SK-N-SH (cell line): ENCODE measurements around the gene CFAP100. TPM values are rescaled to one million over a fixed set of nuclear protein-coding genes. Genes with fewer than 3 reads are reported as not detected.

Experiments
- CTCF ChIA-PET: fragments of 300-600, 350-600 bp; formaldehyde crosslinking; extraction: SDS; loops from one replicate; lab custom pipeline; 2021; lab: Yijun Ruan, JAX
- POLR2A ChIA-PET: fragments of 350-600 bp; sonication (Branson Sonifier 250); formaldehyde crosslinking; extraction: SDS; loops from one replicate; lab custom pipeline; 2020; ENCODE audit warnings: antibody characterized with exemption, inconsistent platforms; lab: Yijun Ruan, JAX
- DNase-seq: peaks from one replicate; pipeline ENCODE4 v3.0.0; 2012
- H2AFZ ChIP-seq: fragments of 200-600 bp; sonication (generic); 2 replicates; pipeline ENCODE4 v1.8.1; 2016; ENCODE audit warnings: antibody characterized with exemption, mild to moderate bottlenecking, low read depth
- H3F3A ChIP-seq: fragments of 200-600 bp; sonication (generic); replicated peaks from 2 replicates; pipeline ENCODE3; 2016; ENCODE audit warnings: antibody characterized with exemption, mild to moderate bottlenecking; ENCODE audit not compliant: insufficient read depth
- H3K27ac ChIP-seq, 2 experiments: fragments of 200-500 bp in 1 of 2; fragments of 200-600 bp in 1 of 2; sonication (Bioruptor generic) in 1 of 2; sonication (generic), shearing (Covaris generic) in 1 of 2; 2 replicates each; pipeline versions ENCODE4 v1.5.1 to v1.6.1; 2014 to 2016; ENCODE audit warnings: low read depth in 2 of 2, inconsistent platforms in 1 of 2, low read length in 1 of 2, mild to moderate bottlenecking in 1 of 2, mixed read lengths in 1 of 2
- H3K27me3 ChIP-seq: fragments of 200-600 bp; sonication (generic), shearing (Covaris generic); 2 replicates; pipeline ENCODE4 v1.6.1; 2016; ENCODE audit warnings: mixed run types; ENCODE audit not compliant: insufficient read depth
- H3K36me3 ChIP-seq, 2 experiments: fragments of 200-500 bp in 1 of 2; fragments of 200-600 bp in 1 of 2; sonication (Bioruptor generic) in 1 of 2; sonication (generic) in 1 of 2; replicated peaks in 1 of 2; 2 replicates each; pipeline versions ENCODE3 to v1.5.1; 2014 to 2016; ENCODE audit warnings: low read length in 1 of 2, mild to moderate bottlenecking in 1 of 2; ENCODE audit not compliant: insufficient read depth in 2 of 2, control insufficient read depth in 1 of 2
- H3K4me1 ChIP-seq, 2 experiments: fragments of 200-500 bp in 1 of 2; fragments of 200-600 bp in 1 of 2; sonication (Bioruptor generic) in 1 of 2; sonication (generic), shearing (Covaris generic) in 1 of 2; 2 replicates each; pipeline versions ENCODE4 v1.5.1 to v1.6.1; 2014 to 2016; ENCODE audit warnings: low read depth in 1 of 2, low read length in 1 of 2, mixed run types in 1 of 2; ENCODE audit not compliant: insufficient read depth in 2 of 2, control insufficient read depth in 1 of 2
- H3K4me2 ChIP-seq: fragments of 200-600 bp; sonication (generic), shearing (Covaris generic); 2 replicates; pipeline ENCODE4 v1.6.1; 2017; ENCODE audit warnings: mixed run types
- H3K4me3 ChIP-seq, 2 experiments: fragments of 200-500 bp in 1 of 2; fragments of 200-600 bp in 1 of 2; sonication (Bioruptor generic) in 1 of 2; sonication (generic), shearing (Covaris generic) in 1 of 2; 2 replicates each; pipeline versions ENCODE4 v1.5.1 to v1.8.1; 2014 to 2016; ENCODE audit warnings: low read depth in 2 of 2, inconsistent platforms in 1 of 2, low read length in 1 of 2, mild to moderate bottlenecking in 1 of 2, mixed read lengths in 1 of 2, moderate library complexity in 1 of 2
- H3K79me2 ChIP-seq: fragments of 200-600 bp; sonication (generic); 2 replicates; pipeline ENCODE4 v1.8.1; 2017; ENCODE audit warnings: mild to moderate bottlenecking; ENCODE audit not compliant: insufficient read depth
- H3K9ac ChIP-seq: fragments of 200-600 bp; sonication (generic); 2 replicates; pipeline ENCODE4 v1.6.1; 2017; ENCODE audit warnings: mixed run types
- H3K9me2 ChIP-seq: fragments of 200-600 bp; sonication (generic); 2 replicates; pipeline ENCODE4 v1.6.1; 2017; ENCODE audit warnings: mixed run types
- H3K9me3 ChIP-seq: fragments of 200-600 bp; sonication (generic); 2 replicates; pipeline ENCODE4 v1.6.1; 2017; ENCODE audit warnings: mixed run types, mild to moderate bottlenecking, moderate library complexity
- H4K20me1 ChIP-seq: fragments of 200-600 bp; sonication (generic); 2 replicates; pipeline ENCODE4 v1.6.1; 2017; ENCODE audit warnings: mild to moderate bottlenecking, mixed run types; ENCODE audit not compliant: insufficient read depth
- CHD2 ChIP-seq: fragments of 150-350 bp; IDR thresholded peaks from 2 replicates; pipeline ENCODE4 v1.6.1; 2018; ENCODE audit warnings: low read length; ENCODE audit not compliant: partially characterized antibody
- EP300 ChIP-seq, 2 experiments: IDR thresholded peaks; 2 replicates each; pipeline versions ENCODE4 v1.4.0 to v1.6.1; 2012; ENCODE audit warnings: borderline replicate concordance in 1 of 2, low read depth in 1 of 2, low read length in 1 of 2
- GATA2 ChIP-seq: sonication (generic); formaldehyde crosslinking; IDR thresholded peaks from 2 replicates; pipeline ENCODE4 v1.5.0; 2020; ENCODE audit warnings: mild to moderate bottlenecking, missing genetic modification reagents
- JUND ChIP-seq: IDR thresholded peaks from 2 replicates; pipeline ENCODE4 v1.4.0; 2012
- MEF2A ChIP-seq: IDR thresholded peaks from 2 replicates; pipeline ENCODE4 v1.4.0; 2012; ENCODE audit warnings: low read depth, borderline replicate concordance
- NFIC ChIP-seq: IDR thresholded peaks from 2 replicates; pipeline ENCODE4 v1.4.0; 2012; ENCODE audit warnings: borderline replicate concordance
- NRF1 ChIP-seq: IDR thresholded peaks from 2 replicates; pipeline ENCODE4 v1.6.1; 2012; ENCODE audit warnings: low read depth, mild to moderate bottlenecking, low read length
- POLR2AphosphoS5 ChIP-seq: IDR thresholded peaks from 2 replicates; pipeline ENCODE4 v1.6.1; 2012; ENCODE audit warnings: low read depth, low read length
- RCOR1 ChIP-seq: fragments of 150-350 bp; IDR thresholded peaks from 2 replicates; pipeline ENCODE4 v1.6.1; 2017; ENCODE audit warnings: antibody characterized with exemption, low read length
- RXRA ChIP-seq: IDR thresholded peaks from 2 replicates; pipeline ENCODE4 v1.4.0; 2012; ENCODE audit warnings: low read depth, mild to moderate bottlenecking, borderline replicate concordance
- SIN3A ChIP-seq: IDR thresholded peaks from 2 replicates; pipeline ENCODE4 v1.6.1; 2012; ENCODE audit warnings: low read depth, mild to moderate bottlenecking, low read length, moderate library complexity, borderline replicate concordance
- TCF12 ChIP-seq: IDR thresholded peaks from 2 replicates; pipeline ENCODE4 v1.4.0; 2012
- YY1 ChIP-seq: IDR thresholded peaks from 2 replicates; pipeline ENCODE4 v1.4.0; 2012; ENCODE audit warnings: low read depth, mild to moderate bottlenecking
- WGBS: methylation state at CpG from one replicate; pipeline ENCODE4 v1.1.6; 2017; ENCODE audit warnings: low lambda C conversion rate; 5-methylcytosine and 5-hydroxymethylcytosine counted together
- polyA plus RNA-seq, 3 experiments: library from polyadenylated mRNA; depleted of rRNA; stranded (reverse); fragments of >200 nt; gene quantifications; 2 replicates each; pipeline ENCODE4 v1.2.3, GENCODE V29; 2012
- TF ChIP-seq, protein P1 (sequence below): IDR thresholded peaks from 2 replicates; pipeline ENCODE4 v1.4.0; 2012; ENCODE audit warnings: low read depth, borderline replicate concordance
- TF ChIP-seq, protein P2 (sequence below): IDR thresholded peaks from 2 replicates; pipeline ENCODE4; 2012
- TF ChIP-seq, protein P3 (sequence below): fragments of 200-600 bp; sonication (generic); IDR thresholded peaks from 2 replicates; pipeline ENCODE4 v1.6.1; 2017; ENCODE audit warnings: antibody characterized with exemption, mild to moderate bottlenecking, moderate library complexity
- TF ChIP-seq, protein P4 (sequence below): IDR thresholded peaks from 2 replicates; pipeline ENCODE4 v1.4.0; 2012; ENCODE audit warnings: low read depth, borderline replicate concordance
- TF ChIP-seq, protein P5 (sequence below): fragments of 150-350 bp; IDR thresholded peaks from 2 replicates; pipeline ENCODE4 v1.6.1; 2017; ENCODE audit warnings: antibody characterized with exemption, low read length, low read depth, borderline replicate concordance
- TF ChIP-seq, protein P6 (sequence below): IDR thresholded peaks from 2 replicates; pipeline ENCODE4 v1.6.1; 2012; ENCODE audit warnings: mild to moderate bottlenecking, low read depth, low read length, moderate library complexity
- TF ChIP-seq, protein P7 (sequence below): fragments of 150-350 bp; IDR thresholded peaks from 2 replicates; pipeline ENCODE4 v1.6.1; 2016; ENCODE audit warnings: mild to moderate bottlenecking, low read depth, low read length

Gene CFAP100
- polyA plus RNA-seq, 1 of the 3 experiments (the other 2 are of a cell fraction), result not detected

DNA sequence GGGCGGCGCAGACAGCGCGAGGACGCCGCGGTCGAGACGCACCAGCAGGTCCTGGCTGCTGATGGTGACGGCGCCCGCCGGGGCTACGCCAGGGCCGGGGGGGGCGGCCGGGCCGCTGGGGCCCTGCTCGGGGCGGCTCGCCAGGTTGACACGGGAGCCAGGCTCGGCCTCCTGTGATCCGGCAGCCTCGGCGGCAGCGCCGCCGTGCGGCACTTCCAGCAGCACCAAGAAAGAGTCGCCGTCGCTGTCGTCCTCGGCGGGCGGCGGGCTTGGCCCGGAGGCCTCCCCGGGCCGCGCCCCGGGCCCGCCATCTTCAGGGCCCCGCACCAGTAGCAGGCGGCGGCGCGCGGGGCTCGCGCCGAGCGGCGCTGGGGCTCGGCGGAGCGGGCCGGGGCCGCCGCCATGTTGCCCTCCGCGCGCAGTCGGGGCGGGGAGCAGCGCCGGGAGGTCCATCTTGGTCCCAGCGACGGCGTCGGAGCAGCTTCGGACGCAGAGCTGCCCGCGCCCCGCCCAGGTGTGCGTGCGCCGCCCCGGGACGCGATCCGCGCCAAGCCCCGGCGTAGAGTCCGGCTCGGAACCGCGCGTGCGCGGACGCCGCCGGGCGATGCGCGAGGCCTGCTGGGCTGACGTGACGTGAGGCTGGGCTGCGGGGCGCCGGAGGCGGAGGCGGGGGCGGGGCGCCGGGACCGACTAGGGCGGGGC, 80.9 kb downstream of the CFAP100 start, which contains the start of gene ZXDC:
Gene ZXDC, minus strand, starts transcription at position 479 of the 702 bp plus-strand sequence. Its CDS starts 26 bp downstream, at position 453.
- Histone ChIP-seq H3K9ac (peak within 1 kb of the TSS; percentile 64), H3K4me2 (peak within 1 kb of the TSS; percentile 92), H3F3A (peaks cover 6% of the 10 kb centered on the region), H3K9me3 (no peaks in the 10 kb centered on the region), H3K27ac (peak within 1 kb of the TSS; percentile 38 to 91; a peak in 3 of 4 replicates), H3K36me3 (peaks cover 17% of the 10 kb centered on the region in 2 experiments), H3K79me2 (peaks cover 44% of the 10 kb centered on the region), H3K4me1 (peaks cover 20 to 41% of the 10 kb centered on the region in 2 experiments), H2AFZ (peak within 1 kb of the TSS; percentile 99; the same call in 1 of the 2 replicates), H4K20me1 (peaks cover 43% of the 10 kb centered on the region), H3K27me3 (no peaks in the 10 kb centered on the region), H3K9me2 (no peaks in the 10 kb centered on the region), H3K4me3 (peak within 1 kb of the TSS; percentile 84 to 88)
- DNase-seq, result peak; percentile 100
- 3% methylated on average over 41 of the region's 112 CpGs for WGBS
- CTCF ChIA-PET, result interaction anchor here (0.7 to 2.6 kb wide), 21 partner anchors 10 to 1836 kb away, joined by 3 to 20 read pairs (median 3); no protein-coding TSS in a partner anchor
- POLR2A ChIA-PET, result interaction anchor here (0.6 kb wide), 1 partner anchor 30 kb away, joined by 3 read pairs; no protein-coding TSS in a partner anchor
- TF ChIP-seq SIN3A, result no peak
- 0 out of 2 replicates have a peak, but pooled peaks have one; percentile 25 for TF ChIP-seq POLR2AphosphoS5
- TF ChIP-seq, protein P1, sequence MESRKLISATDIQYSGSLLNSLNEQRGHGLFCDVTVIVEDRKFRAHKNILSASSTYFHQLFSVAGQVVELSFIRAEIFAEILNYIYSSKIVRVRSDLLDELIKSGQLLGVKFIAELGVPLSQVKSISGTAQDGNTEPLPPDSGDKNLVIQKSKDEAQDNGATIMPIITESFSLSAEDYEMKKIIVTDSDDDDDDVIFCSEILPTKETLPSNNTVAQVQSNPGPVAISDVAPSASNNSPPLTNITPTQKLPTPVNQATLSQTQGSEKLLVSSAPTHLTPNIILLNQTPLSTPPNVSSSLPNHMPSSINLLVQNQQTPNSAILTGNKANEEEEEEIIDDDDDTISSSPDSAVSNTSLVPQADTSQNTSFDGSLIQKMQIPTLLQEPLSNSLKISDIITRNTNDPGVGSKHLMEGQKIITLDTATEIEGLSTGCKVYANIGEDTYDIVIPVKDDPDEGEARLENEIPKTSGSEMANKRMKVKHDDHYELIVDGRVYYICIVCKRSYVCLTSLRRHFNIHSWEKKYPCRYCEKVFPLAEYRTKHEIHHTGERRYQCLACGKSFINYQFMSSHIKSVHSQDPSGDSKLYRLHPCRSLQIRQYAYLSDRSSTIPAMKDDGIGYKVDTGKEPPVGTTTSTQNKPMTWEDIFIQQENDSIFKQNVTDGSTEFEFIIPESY, result no peak
- TF ChIP-seq, protein P2, sequence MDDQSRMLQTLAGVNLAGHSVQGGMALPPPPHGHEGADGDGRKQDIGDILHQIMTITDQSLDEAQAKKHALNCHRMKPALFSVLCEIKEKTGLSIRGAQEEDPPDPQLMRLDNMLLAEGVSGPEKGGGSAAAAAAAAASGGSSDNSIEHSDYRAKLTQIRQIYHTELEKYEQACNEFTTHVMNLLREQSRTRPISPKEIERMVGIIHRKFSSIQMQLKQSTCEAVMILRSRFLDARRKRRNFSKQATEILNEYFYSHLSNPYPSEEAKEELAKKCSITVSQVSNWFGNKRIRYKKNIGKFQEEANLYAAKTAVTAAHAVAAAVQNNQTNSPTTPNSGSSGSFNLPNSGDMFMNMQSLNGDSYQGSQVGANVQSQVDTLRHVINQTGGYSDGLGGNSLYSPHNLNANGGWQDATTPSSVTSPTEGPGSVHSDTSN, result no peak
- TF ChIP-seq NFIC, result no peak
- peak; percentile 6 for TF ChIP-seq CHD2
- TF ChIP-seq RCOR1, result no peak
- TF ChIP-seq, protein P3, sequence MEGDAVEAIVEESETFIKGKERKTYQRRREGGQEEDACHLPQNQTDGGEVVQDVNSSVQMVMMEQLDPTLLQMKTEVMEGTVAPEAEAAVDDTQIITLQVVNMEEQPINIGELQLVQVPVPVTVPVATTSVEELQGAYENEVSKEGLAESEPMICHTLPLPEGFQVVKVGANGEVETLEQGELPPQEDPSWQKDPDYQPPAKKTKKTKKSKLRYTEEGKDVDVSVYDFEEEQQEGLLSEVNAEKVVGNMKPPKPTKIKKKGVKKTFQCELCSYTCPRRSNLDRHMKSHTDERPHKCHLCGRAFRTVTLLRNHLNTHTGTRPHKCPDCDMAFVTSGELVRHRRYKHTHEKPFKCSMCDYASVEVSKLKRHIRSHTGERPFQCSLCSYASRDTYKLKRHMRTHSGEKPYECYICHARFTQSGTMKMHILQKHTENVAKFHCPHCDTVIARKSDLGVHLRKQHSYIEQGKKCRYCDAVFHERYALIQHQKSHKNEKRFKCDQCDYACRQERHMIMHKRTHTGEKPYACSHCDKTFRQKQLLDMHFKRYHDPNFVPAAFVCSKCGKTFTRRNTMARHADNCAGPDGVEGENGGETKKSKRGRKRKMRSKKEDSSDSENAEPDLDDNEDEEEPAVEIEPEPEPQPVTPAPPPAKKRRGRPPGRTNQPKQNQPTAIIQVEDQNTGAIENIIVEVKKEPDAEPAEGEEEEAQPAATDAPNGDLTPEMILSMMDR, result peak; percentile 21; the same call in 1 of the 2 replicates
- TF ChIP-seq, protein P4, sequence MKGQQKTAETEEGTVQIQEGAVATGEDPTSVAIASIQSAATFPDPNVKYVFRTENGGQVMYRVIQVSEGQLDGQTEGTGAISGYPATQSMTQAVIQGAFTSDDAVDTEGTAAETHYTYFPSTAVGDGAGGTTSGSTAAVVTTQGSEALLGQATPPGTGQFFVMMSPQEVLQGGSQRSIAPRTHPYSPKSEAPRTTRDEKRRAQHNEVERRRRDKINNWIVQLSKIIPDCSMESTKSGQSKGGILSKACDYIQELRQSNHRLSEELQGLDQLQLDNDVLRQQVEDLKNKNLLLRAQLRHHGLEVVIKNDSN, result no peak
- TF ChIP-seq RXRA, result no peak
- TF ChIP-seq EP300 (IDR thresholded peaks at IDR 0.05; ENCODE audit: borderline replicate concordance in 1 of 2, low read depth in 1 of 2, low read length in 1 of 2), result no peak
- TF ChIP-seq JUND, result no peak
- no peak for TF ChIP-seq MEF2A
- TF ChIP-seq GATA2, result no peak
- no peak for TF ChIP-seq TCF12
- TF ChIP-seq, protein P5, sequence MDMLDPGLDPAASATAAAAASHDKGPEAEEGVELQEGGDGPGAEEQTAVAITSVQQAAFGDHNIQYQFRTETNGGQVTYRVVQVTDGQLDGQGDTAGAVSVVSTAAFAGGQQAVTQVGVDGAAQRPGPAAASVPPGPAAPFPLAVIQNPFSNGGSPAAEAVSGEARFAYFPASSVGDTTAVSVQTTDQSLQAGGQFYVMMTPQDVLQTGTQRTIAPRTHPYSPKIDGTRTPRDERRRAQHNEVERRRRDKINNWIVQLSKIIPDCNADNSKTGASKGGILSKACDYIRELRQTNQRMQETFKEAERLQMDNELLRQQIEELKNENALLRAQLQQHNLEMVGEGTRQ, result no peak
- TF ChIP-seq, protein P6, sequence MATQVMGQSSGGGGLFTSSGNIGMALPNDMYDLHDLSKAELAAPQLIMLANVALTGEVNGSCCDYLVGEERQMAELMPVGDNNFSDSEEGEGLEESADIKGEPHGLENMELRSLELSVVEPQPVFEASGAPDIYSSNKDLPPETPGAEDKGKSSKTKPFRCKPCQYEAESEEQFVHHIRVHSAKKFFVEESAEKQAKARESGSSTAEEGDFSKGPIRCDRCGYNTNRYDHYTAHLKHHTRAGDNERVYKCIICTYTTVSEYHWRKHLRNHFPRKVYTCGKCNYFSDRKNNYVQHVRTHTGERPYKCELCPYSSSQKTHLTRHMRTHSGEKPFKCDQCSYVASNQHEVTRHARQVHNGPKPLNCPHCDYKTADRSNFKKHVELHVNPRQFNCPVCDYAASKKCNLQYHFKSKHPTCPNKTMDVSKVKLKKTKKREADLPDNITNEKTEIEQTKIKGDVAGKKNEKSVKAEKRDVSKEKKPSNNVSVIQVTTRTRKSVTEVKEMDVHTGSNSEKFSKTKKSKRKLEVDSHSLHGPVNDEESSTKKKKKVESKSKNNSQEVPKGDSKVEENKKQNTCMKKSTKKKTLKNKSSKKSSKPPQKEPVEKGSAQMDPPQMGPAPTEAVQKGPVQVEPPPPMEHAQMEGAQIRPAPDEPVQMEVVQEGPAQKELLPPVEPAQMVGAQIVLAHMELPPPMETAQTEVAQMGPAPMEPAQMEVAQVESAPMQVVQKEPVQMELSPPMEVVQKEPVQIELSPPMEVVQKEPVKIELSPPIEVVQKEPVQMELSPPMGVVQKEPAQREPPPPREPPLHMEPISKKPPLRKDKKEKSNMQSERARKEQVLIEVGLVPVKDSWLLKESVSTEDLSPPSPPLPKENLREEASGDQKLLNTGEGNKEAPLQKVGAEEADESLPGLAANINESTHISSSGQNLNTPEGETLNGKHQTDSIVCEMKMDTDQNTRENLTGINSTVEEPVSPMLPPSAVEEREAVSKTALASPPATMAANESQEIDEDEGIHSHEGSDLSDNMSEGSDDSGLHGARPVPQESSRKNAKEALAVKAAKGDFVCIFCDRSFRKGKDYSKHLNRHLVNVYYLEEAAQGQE, result no peak
- peak; percentile 61 for TF ChIP-seq YY1
- TF ChIP-seq, protein P7, sequence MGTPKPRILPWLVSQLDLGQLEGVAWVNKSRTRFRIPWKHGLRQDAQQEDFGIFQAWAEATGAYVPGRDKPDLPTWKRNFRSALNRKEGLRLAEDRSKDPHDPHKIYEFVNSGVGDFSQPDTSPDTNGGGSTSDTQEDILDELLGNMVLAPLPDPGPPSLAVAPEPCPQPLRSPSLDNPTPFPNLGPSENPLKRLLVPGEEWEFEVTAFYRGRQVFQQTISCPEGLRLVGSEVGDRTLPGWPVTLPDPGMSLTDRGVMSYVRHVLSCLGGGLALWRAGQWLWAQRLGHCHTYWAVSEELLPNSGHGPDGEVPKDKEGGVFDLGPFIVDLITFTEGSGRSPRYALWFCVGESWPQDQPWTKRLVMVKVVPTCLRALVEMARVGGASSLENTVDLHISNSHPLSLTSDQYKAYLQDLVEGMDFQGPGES, result no peak
- TF ChIP-seq NRF1, result peak; percentile 75
